Ovary (tissue), 9 donors: ENCODE results near the gene SLTM. TPM values are rescaled to one million over a fixed set of nuclear protein-coding genes. Genes with fewer than 3 reads are reported as not detected.

ENCODE experiments used
- DNase-seq, 5 donors: peaks; one replicate each; pipeline ENCODE4 v3.0.0-alpha.2; 2019 to 2020
- H3K27ac ChIP-seq, 2 donors: fragments of 200-600 bp; one replicate each; pipeline versions ENCODE4 v1.5.1 to v1.8.0; 2019 to 2022
- H3K27me3 ChIP-seq: fragments of 200-600 bp; one replicate; pipeline ENCODE4 v1.8.0; 2022
- H3K36me3 ChIP-seq: fragments of 200-600 bp; sonication (generic); one replicate; pipeline ENCODE4 v1.5.1; 2019
- H3K4me1 ChIP-seq: one replicate; pipeline ENCODE4 v1.8.1; 2013; ENCODE audit warnings: mild to moderate bottlenecking, moderate library complexity; ENCODE audit not compliant: insufficient read depth
- H3K4me3 ChIP-seq: fragments of 200-600 bp; sonication (generic); one replicate; pipeline ENCODE4 v1.5.1; 2017
- H3K9me3 ChIP-seq, 2 donors: fragments of 200-600 bp in 1 of 2; sonication (generic) in 1 of 2; one replicate each; pipeline versions ENCODE4 v1.5.1 to v1.8.1; 2013 to 2019; ENCODE audit warnings: mild to moderate bottlenecking in 1 of 2, moderate library complexity in 1 of 2
- EP300 ChIP-seq: sonication (generic); formaldehyde crosslinking; IDR thresholded peaks from one replicate; pipeline ENCODE4 v1.6.1; 2017; ENCODE audit warnings: antibody characterized with exemption
- POLR2A ChIP-seq: fragments of 450-650 bp; IDR thresholded peaks from one replicate; pipeline ENCODE4 v1.6.1; 2017; ENCODE audit warnings: antibody characterized with exemption, mild to moderate bottlenecking, moderate library complexity
- WGBS, 3 donors: extraction: QIAGEN DNeasy Blood & Tissue Kit in 1 of 3; methylation state at CpG; one replicate each; pipeline versions ENCODE4 v1.1.5 to v1.1.7; 2013 to 2017; 5-methylcytosine and 5-hydroxymethylcytosine counted together
- intact Hi-C, 4 donors: fragments of 100-400 bp; cut with DNase I; formaldehyde crosslinking; loops; one replicate each; pipeline versions ENCODE4 v1.11.0 to v1.15.1; 2022 to 2023
- polyA plus RNA-seq, 2 donors: library from polyadenylated mRNA; stranded (reverse); fragments of 200-250 nt in 1 of 2; fragments of 350-450 nt in 1 of 2; fragmentation: Illumina TruSeq in 1 of 2; extraction: RNeasy Lipid Tissue Mini Kit (QIAGEN cat#74804) in 1 of 2; gene quantifications; one replicate each; pipeline ENCODE4 v1.2.3, GENCODE V29; 2013 to 2014
- total RNA-seq, 7 donors: library from RNA; depleted of rRNA in 2 of 7; stranded (reverse); fragments of >200 nt in 2 of 7; fragmentation: NEBNext Ultra II Directional in 3 of 7; extraction: Animal tissue kit (Norgen Biotek cat#: 25700) in 3 of 7; gene quantifications; one replicate each; pipeline versions ENCODE4 v1.1.0 to v1.2.4, GENCODE V29; 2016 to 2023
- TF ChIP-seq, protein P1 (sequence below), 3 donors: fragments of 450-650 bp in 2 of 3; fragments of 200-600 bp in 1 of 3; IDR thresholded peaks; one replicate each; pipeline versions ENCODE4 v1.5.1 to v1.8.0; 2016 to 2022; ENCODE audit warnings: antibody characterized with exemption in 3 of 3, mild to moderate bottlenecking in 1 of 3
- donor health status: DM: no; HTN: no; CAD: no; lungs with moderate emphysema.
- donor health status: DM: no; HTN: no; CAD: no.
- donor health status: Bipolar disorder and iron deficiency.
- donor health status: DM: yes; HTN: yes; CAD: no.
- donor health status: DM: no; HTN: no; CAD: no.
- donor health status: DM: yes; HTN: yes; CAD: no.

Gene SLTM
- total and polyA plus RNA-seq, 9 donors = 48.6 to 76.1 (median 66.4) TPM

DNA sequence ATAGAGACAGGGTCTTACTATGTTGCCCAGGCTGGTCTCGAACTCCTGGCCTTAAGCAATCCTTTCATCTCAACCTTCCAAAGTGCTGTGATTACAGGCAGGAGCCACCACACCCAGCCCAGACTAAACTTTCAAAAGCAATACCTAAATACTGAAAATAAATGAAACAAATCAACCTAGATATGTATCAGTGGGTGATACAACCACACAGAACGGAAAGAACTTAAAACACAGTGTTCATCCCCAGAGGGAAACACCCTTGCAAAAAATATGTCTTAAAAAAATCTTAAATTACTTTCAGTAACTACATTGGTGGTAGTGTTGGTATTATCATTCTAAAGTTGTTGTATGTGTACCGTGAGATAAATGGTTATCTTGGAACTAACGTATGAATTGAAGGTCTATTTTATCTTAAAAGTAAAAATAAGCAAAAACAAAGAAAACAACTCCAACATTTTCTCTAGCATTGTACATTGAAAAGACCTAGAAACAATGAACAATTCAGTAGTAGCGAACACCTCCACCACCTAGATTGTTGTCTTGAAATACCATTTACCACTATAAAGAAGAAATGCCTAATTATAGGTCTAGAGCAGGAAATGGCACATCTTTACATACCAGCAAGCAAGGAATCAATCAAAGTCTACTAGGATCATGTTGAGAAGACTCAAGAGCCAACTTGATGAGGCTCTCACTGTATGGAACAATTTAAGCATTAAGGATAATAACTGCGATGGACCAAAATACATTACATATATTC lies 24.7 kb downstream of the SLTM start:
- Histone ChIP-seq H3K4me1 (no peaks in the 10 kb centered on the region), H3K9me3 (no peaks in the 10 kb centered on the region), H3K27ac (no peak overlapping the region), H3K4me3 (no peak overlapping the region), H3K36me3 (no peaks in the 10 kb centered on the region), H3K27me3 (no peaks in the 10 kb centered on the region)
- no peak for DNase-seq
- 80 to 86% (median 85%) methylated on average over 6 of the region's 6 CpGs for WGBS, 3 donors
- intact Hi-C loops = no loop called here
- no peak for TF ChIP-seq EP300
- TF ChIP-seq, protein P1, sequence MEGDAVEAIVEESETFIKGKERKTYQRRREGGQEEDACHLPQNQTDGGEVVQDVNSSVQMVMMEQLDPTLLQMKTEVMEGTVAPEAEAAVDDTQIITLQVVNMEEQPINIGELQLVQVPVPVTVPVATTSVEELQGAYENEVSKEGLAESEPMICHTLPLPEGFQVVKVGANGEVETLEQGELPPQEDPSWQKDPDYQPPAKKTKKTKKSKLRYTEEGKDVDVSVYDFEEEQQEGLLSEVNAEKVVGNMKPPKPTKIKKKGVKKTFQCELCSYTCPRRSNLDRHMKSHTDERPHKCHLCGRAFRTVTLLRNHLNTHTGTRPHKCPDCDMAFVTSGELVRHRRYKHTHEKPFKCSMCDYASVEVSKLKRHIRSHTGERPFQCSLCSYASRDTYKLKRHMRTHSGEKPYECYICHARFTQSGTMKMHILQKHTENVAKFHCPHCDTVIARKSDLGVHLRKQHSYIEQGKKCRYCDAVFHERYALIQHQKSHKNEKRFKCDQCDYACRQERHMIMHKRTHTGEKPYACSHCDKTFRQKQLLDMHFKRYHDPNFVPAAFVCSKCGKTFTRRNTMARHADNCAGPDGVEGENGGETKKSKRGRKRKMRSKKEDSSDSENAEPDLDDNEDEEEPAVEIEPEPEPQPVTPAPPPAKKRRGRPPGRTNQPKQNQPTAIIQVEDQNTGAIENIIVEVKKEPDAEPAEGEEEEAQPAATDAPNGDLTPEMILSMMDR (IDR thresholded peaks at IDR 0.05) = no peak
- TF ChIP-seq POLR2A = no peak

DNA sequence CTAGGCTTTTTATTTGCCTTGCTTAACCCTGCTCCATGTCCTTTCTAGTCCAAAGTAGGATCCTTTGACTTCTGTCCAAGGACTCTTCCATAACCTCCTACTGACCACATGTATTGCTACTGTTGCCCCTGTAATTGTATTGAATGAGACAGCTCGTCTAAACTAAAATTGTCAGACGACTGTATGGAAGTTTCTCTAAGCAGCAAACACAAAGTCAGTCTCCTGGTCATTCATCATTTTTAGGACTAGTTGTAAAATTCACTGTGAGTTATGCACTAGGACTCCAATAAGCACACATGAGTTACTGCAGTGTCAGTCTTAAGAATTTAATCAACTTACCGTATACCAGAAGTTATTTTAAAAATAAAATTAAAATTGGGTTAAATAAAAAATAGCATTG lies 32.8 kb downstream of the SLTM start:
- DNase-seq = no peak
- TF ChIP-seq, protein P1 (IDR thresholded peaks at IDR 0.05) = no peak
- TF ChIP-seq POLR2A = no peak
- TF ChIP-seq EP300 = no peak
- intact Hi-C loops = no loop called here
- Histone ChIP-seq H3K4me1 (no peaks in the 10 kb centered on the region), H3K9me3 (no peaks in the 10 kb centered on the region), H3K4me3 (no peak overlapping the region), H3K27me3 (no peaks in the 10 kb centered on the region), H3K27ac (no peak overlapping the region), H3K36me3 (no peaks in the 10 kb centered on the region)
- WGBS, 3 donors = 62 to 93% (median 85%) methylated on average over 3 of the region's 3 CpGs

- intact Hi-C loops = no loop called here
- Histone ChIP-seq H3K27me3 (no peaks in the 10 kb centered on the region), H3K27ac (no peak overlapping the region), H3K4me3 (no peak overlapping the region), H3K4me1 (no peaks in the 10 kb centered on the region), H3K9me3 (no peaks in the 10 kb centered on the region), H3K36me3 (no peaks in the 10 kb centered on the region)
- no peak for DNase-seq
- TF ChIP-seq, protein P1 (IDR thresholded peaks at IDR 0.05) = no peak
- TF ChIP-seq EP300 = no peak
- no peak for TF ChIP-seq POLR2A
- WGBS, 3 donors = 87 to 93% (median 92%) methylated on average over 1 of the region's 1 CpG
These were observed 35.3 kb downstream of the SLTM start for GRCh38 chr15:58898150-58898680.

- Histone ChIP-seq H3K27me3 (no peaks in the 10 kb centered on the region), H3K4me1 (no peaks in the 10 kb centered on the region), H3K9me3 (no peaks in the 10 kb centered on the region), H3K27ac (no peak overlapping the region), H3K4me3 (no peak overlapping the region), H3K36me3 (no peaks in the 10 kb centered on the region)
- DNase-seq = no peak
- 47 to 79% (median 65%) methylated on average over 7 of the region's 7 CpGs for WGBS, 3 donors
- TF ChIP-seq POLR2A (no peak), EP300 (no peak)
- TF ChIP-seq, protein P1 (IDR thresholded peaks at IDR 0.05) = no peak
- intact Hi-C loops = no loop called here
These were observed 44.1 kb downstream of the SLTM start for GRCh38 chr15:58889363-58889762.
